Fibroblast of lung (primary cell): ENCODE measurements around the gene NIPAL3. TPM values are rescaled to one million over a fixed set of nuclear protein-coding genes. Genes with fewer than 3 reads are reported as not detected.
"Not testable (repeated sequence)": the region's sequence is repeated elsewhere in the genome, so short reads cannot be mapped to it uniquely, and the experiment has no call there.

Source experiments
- DNase-seq, 2 donors: peaks; one replicate each; pipeline versions ENCODE4 v3.0.0 to v3.0.0-alpha.2; 2010; ENCODE audit warnings: low read depth in 2 of 2
- H2AFZ ChIP-seq: 2 replicates; pipeline ENCODE4 v1.5.1; 2012; ENCODE audit warnings: low read length, control low read depth, inconsistent platforms
- H3K27ac ChIP-seq: 2 replicates; pipeline ENCODE4 v1.5.1; 2011; ENCODE audit warnings: low read length, control low read depth; ENCODE audit not compliant: insufficient read depth
- H3K27me3 ChIP-seq: 2 replicates; pipeline ENCODE4 v1.5.1; 2011; ENCODE audit warnings: mild to moderate bottlenecking, low read length; ENCODE audit not compliant: control insufficient read depth, insufficient read depth
- H3K36me3 ChIP-seq: 2 replicates; pipeline ENCODE4 v1.5.1; 2011; ENCODE audit warnings: low read length; ENCODE audit not compliant: control insufficient read depth, insufficient read depth
- H3K4me1 ChIP-seq: 2 replicates; pipeline ENCODE4 v1.5.1; 2011; ENCODE audit warnings: low read length; ENCODE audit not compliant: control insufficient read depth, insufficient read depth; ENCODE audit errors: extremely low read depth
- H3K4me2 ChIP-seq: 2 replicates; pipeline ENCODE4 v1.5.1; 2011; ENCODE audit warnings: low read length, control low read depth; ENCODE audit not compliant: insufficient read depth; ENCODE audit errors: extremely low read depth
- H3K4me3 ChIP-seq, 4 experiments: fragments of 200-600 bp in 1 of 4; sonication (generic) in 1 of 4; replicated peaks in 1 of 4; 2 replicates each; pipeline ENCODE4 v1.5.1; 2011 to 2016; ENCODE audit warnings: low read length in 4 of 4, low read depth in 3 of 4, mild to moderate bottlenecking in 3 of 4, control low read depth in 2 of 4, inconsistent platforms in 1 of 4, mixed read lengths in 1 of 4; ENCODE audit not compliant: insufficient read depth in 1 of 4; ENCODE audit errors: control extremely low read depth in 1 of 4
- H3K79me2 ChIP-seq: 2 replicates; pipeline ENCODE4 v1.5.1; 2012; ENCODE audit warnings: mild to moderate bottlenecking, low read length, inconsistent platforms; ENCODE audit not compliant: control insufficient read depth, insufficient read depth
- H3K9ac ChIP-seq: 2 replicates; pipeline ENCODE4 v1.5.1; 2011; ENCODE audit warnings: mild to moderate bottlenecking, low read length, control low read depth; ENCODE audit not compliant: insufficient read depth
- H3K9me3 ChIP-seq: 2 replicates; pipeline ENCODE4 v1.5.1; 2012; ENCODE audit warnings: low read depth, low read length; ENCODE audit not compliant: control insufficient read depth, insufficient read depth
- H4K20me1 ChIP-seq: 2 replicates; pipeline ENCODE4 v1.5.1; 2011; ENCODE audit warnings: low read length; ENCODE audit not compliant: control insufficient read depth, insufficient read depth; ENCODE audit errors: extremely low read depth
- EZH2 ChIP-seq: IDR thresholded peaks from 2 replicates; pipeline ENCODE4 v1.5.1; 2012; ENCODE audit warnings: low read length, control low read depth, mild to moderate bottlenecking; ENCODE audit errors: missing control alignments
- polyA plus RNA-seq, 2 donors: library from polyadenylated mRNA; depleted of rRNA in 1 of 2; stranded (reverse) in 1 of 2; unstranded in 1 of 2; fragments of >200 nt; gene quantifications; 2 replicates each; pipeline ENCODE4 v1.2.1, GENCODE V29; 2011 to 2012; ENCODE audit warnings: missing spikeins in 1 of 2
- total RNA-seq: library from RNA; depleted of rRNA; stranded (reverse); fragments of >200 nt; gene quantifications from 2 replicates; pipeline ENCODE4 v1.2.1, GENCODE V29; 2014
- TF ChIP-seq, protein P1 (sequence below), 2 donors: IDR thresholded peaks in 1 of 2; conservative IDR thresholded peaks in 1 of 2; 1 replicate in 1 of 2; 2 replicates in 1 of 2; pipeline ENCODE4 v1.5.1; 2011 to 2012; ENCODE audit warnings: low read length in 2 of 2, control low read depth in 1 of 2, inconsistent platforms in 1 of 2, low read depth in 1 of 2, mild to moderate bottlenecking in 1 of 2

The NIPAL3 gene
- total and polyA plus RNA-seq, 2 donors (not counting 1 experiment from before 2014, with no cell fraction given): 65.3 to 85.2 TPM

DNA sequence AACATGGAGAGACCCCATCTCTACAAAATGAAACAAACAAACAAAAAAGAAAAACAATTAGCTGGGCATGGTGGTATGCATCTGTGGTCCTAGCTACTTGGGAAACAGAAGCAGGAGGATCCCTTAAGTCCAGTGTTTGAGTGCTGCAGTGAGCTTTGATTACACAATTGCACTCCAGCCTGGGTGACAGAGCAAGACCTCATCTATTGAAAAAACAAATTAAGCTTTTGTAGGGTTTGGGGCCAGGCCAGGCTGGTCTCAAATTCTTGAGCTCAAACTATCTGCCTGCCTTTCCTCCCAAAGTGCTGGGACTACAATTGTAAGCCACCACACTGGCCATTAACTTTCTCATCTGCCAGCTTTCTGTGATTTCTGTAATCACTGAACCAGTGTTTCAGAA lies 27.2 kb downstream of the NIPAL3 start:
- Histone ChIP-seq H3K27ac (no peak overlapping the region), H4K20me1 (no peaks in the 10 kb centered on the region), H3K27me3 (no peaks in the 10 kb centered on the region), H3K36me3 (peaks cover 7% of the 10 kb centered on the region), H3K4me3 (no peak overlapping the region), H3K4me1 (peaks cover 4% of the 10 kb centered on the region), H3K4me2 (no peak overlapping the region), H3K79me2 (no peaks in the 10 kb centered on the region), H3K9me3 (no peaks in the 10 kb centered on the region), H3K9ac (no peak overlapping the region), H2AFZ (no peak overlapping the region)
- no peak for TF ChIP-seq EZH2
- TF ChIP-seq, protein P1, sequence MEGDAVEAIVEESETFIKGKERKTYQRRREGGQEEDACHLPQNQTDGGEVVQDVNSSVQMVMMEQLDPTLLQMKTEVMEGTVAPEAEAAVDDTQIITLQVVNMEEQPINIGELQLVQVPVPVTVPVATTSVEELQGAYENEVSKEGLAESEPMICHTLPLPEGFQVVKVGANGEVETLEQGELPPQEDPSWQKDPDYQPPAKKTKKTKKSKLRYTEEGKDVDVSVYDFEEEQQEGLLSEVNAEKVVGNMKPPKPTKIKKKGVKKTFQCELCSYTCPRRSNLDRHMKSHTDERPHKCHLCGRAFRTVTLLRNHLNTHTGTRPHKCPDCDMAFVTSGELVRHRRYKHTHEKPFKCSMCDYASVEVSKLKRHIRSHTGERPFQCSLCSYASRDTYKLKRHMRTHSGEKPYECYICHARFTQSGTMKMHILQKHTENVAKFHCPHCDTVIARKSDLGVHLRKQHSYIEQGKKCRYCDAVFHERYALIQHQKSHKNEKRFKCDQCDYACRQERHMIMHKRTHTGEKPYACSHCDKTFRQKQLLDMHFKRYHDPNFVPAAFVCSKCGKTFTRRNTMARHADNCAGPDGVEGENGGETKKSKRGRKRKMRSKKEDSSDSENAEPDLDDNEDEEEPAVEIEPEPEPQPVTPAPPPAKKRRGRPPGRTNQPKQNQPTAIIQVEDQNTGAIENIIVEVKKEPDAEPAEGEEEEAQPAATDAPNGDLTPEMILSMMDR (conservative IDR thresholded peaks at IDR 0.05 in 1 of 2, IDR thresholded peaks at IDR 0.05 in 1 of 2; ENCODE audit: low read depth in 1 of 2, low read length in 2 of 2): no peak
- DNase-seq: peak; percentile 38 to 47

- no peak for TF ChIP-seq EZH2
- TF ChIP-seq, protein P1 (conservative IDR thresholded peaks at IDR 0.05 in 1 of 2, IDR thresholded peaks at IDR 0.05 in 1 of 2; ENCODE audit: low read depth in 1 of 2, low read length in 2 of 2): no peak
- H3K79me2 ChIP-seq: no peaks in the 10 kb centered on the region
- H3K4me3 ChIP-seq: no peak overlapping the region
- H3K4me1 ChIP-seq: peaks cover 2% of the 10 kb centered on the region
- H3K9me3 ChIP-seq: no peaks in the 10 kb centered on the region
- H3K36me3 ChIP-seq: peaks cover 7% of the 10 kb centered on the region
- peak; percentile 36 to 43 for DNase-seq
- H3K27me3 ChIP-seq: no peaks in the 10 kb centered on the region
- H3K4me2 ChIP-seq: no peak overlapping the region
- no peak overlapping the region for H3K27ac ChIP-seq
- H4K20me1 ChIP-seq: no peaks in the 10 kb centered on the region
- no peak overlapping the region for H2AFZ ChIP-seq
- no peak overlapping the region for H3K9ac ChIP-seq
Observed at GRCh38 chr1:24443241-24443656, 27.6 kb downstream of the NIPAL3 start.

DNA sequence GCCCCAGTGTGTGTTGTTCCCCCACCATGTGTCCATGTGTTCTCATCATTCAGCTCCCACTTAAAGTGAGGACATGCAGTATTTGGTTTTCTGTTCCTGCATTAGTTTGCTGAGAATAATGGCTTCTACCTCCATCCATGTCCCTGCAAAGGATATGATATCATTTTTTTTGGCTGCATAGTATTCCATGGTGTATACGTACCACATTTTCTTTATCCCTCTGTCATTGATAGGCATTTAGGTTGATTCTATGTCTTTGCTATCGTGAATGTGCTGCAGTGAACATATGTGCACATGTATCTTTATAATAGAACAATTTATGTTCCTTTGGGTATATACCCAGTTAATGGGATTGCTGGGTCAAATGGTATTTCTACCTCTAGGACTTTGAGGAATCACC lies 30.8 kb downstream of the NIPAL3 start:
- not testable (repeated sequence) for H3K36me3 ChIP-seq, DNase-seq, H3K9ac ChIP-seq, H3K4me2 ChIP-seq, H4K20me1 ChIP-seq, H3K4me1 ChIP-seq, H3K27me3 ChIP-seq, H3K9me3 ChIP-seq, H3K4me3 ChIP-seq, H2AFZ ChIP-seq, H3K27ac ChIP-seq, H3K79me2 ChIP-seq
